ENCODE results near the gene WIPF2.

DNA sequence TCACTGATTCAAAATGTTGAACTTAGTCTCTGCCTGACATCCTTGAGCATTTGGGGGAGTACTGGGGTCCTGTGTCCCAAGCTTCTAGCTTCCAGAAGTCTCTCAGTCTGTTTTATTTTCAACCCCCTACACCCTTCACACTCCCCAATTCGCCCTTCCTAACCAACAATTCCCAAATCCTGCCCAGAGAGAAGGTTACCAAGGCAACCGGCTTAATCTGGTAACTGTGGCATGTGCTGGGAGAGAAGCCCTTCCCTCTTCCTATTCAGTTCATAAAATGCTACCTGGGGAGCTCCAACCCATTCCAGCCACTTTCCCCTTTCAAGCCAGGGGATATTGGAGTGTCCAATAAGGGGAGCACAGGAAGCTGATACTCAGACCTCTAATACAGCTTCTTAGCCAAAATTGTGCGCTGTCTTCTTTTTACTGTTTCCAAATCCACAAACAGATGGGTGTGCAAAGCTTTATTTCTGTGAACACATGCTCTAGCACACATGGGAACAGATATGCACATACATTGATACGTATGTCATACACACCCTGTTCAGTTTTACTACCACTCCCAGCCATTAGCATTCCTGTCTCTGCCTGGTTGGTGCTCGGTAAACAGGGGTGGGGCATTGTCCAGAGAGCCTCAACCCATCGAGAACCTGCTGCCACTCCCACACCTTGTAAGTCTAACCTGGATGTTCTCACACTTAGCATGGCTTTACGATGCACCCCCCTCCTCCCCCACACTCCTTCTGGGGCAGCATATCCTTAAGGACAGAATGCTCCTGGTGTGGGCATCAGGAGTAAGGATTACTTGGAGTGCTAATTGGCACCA, 43.0 kb upstream of the WIPF2 start:
- TF ChIP-seq, protein P1, sequence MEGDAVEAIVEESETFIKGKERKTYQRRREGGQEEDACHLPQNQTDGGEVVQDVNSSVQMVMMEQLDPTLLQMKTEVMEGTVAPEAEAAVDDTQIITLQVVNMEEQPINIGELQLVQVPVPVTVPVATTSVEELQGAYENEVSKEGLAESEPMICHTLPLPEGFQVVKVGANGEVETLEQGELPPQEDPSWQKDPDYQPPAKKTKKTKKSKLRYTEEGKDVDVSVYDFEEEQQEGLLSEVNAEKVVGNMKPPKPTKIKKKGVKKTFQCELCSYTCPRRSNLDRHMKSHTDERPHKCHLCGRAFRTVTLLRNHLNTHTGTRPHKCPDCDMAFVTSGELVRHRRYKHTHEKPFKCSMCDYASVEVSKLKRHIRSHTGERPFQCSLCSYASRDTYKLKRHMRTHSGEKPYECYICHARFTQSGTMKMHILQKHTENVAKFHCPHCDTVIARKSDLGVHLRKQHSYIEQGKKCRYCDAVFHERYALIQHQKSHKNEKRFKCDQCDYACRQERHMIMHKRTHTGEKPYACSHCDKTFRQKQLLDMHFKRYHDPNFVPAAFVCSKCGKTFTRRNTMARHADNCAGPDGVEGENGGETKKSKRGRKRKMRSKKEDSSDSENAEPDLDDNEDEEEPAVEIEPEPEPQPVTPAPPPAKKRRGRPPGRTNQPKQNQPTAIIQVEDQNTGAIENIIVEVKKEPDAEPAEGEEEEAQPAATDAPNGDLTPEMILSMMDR (conservative IDR thresholded peaks at IDR 0.05 in 1 of 2, IDR thresholded peaks at IDR 0.05 in 1 of 2; ENCODE audit: extremely low read depth in 1 of 2, insufficient read depth in 1 of 2, low read depth in 1 of 2, low read length in 2 of 2): no peak
- no peak for TF ChIP-seq EZH2 (IDR thresholded peaks at IDR 0.05; ENCODE audit: borderline replicate concordance, low read length)

All from mammary epithelial cell (primary cell).